SKM-1 (cell line): ENCODE measurements around the gene RAET1G.
"Not testable (repeated sequence)": the region's sequence is repeated elsewhere in the genome, so short reads cannot be mapped to it uniquely, and the experiment has no call there.

ENCODE experiments used
- DNase-seq: peaks from one replicate; lab custom pipeline; 2025; ENCODE audit not compliant: unreplicated experiment; lab: John Stamatoyannopoulos, UW

The RAET1G gene

GRCh38 chr6:149935246-149935645 is 12.3 kb upstream of the RAET1G start:
- no peak for DNase-seq

- DNase-seq = peak; percentile 52
These were observed 11.6 kb upstream of the RAET1G start for GRCh38 chr6:149934249-149935156.

- DNase-seq = no peak
These were observed 10.5 kb upstream of the RAET1G start for GRCh38 chr6:149933461-149933860.

- DNase-seq = no peak
These were observed 10.1 kb upstream of the RAET1G start for GRCh38 chr6:149933036-149933435.

GRCh38 chr6:149931501-149931900 is 8.6 kb upstream of the RAET1G start:
- no peak for DNase-seq

- DNase-seq = no peak
These were observed 6.5 kb upstream of the RAET1G start for GRCh38 chr6:149929422-149929821.

- DNase-seq = not testable (repeated sequence)
These were observed 4.1 kb upstream of the RAET1G start for GRCh38 chr6:149927025-149927424.

GRCh38 chr6:149925974-149926777 is 3.3 kb upstream of the RAET1G start:
- DNase-seq = peak; percentile 37

- no peak for DNase-seq
These were observed 2.5 kb upstream of the RAET1G start for GRCh38 chr6:149925253-149925973.

- no peak for DNase-seq
These were observed 2.0 kb upstream of the RAET1G start for GRCh38 chr6:149924933-149925252.

- DNase-seq = no peak
These were observed 1.4 kb upstream of the RAET1G start for GRCh38 chr6:149924206-149924932.

- no peak for DNase-seq
These were observed 536 bp upstream of the RAET1G start for GRCh38 chr6:149923327-149923986.

GRCh38 chr6:149922091-149922490 is 830 bp downstream of the RAET1G start:
- not testable (repeated sequence) for DNase-seq

GRCh38 chr6:149921361-149921760 is 1.6 kb downstream of the RAET1G start:
- DNase-seq = no peak

- DNase-seq = no peak
These were observed 3.1 kb downstream of the RAET1G start for GRCh38 chr6:149919834-149920225.

- not testable (repeated sequence) for DNase-seq
These were observed 3.6 kb downstream of the RAET1G start for GRCh38 chr6:149919126-149919833.

- DNase-seq = no peak
These were observed 4.6 kb downstream of the RAET1G start for GRCh38 chr6:149918151-149918905.

GRCh38 chr6:149917679-149918078 is 5.2 kb downstream of the RAET1G start:
- no peak for DNase-seq
